ENCODE measurements around the gene CLASP1.

DNA sequence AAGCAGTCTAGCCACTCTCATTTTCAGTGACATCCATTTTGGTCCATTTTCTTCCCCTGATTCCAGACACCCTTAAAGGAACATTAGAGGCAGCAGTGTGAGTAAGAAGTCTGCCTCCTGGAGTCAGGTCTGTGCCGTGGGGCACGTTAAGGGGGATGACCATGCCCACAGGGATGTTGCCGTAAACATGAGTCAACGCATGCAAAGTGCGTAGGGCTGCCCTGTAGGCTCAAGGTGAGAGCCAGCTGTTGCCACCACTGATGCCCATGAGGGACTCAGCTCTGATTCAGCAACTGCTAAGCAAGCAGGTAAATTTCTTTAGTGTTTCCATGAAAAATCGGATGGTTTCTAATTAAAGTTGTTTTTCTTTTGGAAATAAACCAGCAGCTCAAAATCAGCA is 302.9 kb downstream of the CLASP1 start:
- TF ChIP-seq, protein P1, sequence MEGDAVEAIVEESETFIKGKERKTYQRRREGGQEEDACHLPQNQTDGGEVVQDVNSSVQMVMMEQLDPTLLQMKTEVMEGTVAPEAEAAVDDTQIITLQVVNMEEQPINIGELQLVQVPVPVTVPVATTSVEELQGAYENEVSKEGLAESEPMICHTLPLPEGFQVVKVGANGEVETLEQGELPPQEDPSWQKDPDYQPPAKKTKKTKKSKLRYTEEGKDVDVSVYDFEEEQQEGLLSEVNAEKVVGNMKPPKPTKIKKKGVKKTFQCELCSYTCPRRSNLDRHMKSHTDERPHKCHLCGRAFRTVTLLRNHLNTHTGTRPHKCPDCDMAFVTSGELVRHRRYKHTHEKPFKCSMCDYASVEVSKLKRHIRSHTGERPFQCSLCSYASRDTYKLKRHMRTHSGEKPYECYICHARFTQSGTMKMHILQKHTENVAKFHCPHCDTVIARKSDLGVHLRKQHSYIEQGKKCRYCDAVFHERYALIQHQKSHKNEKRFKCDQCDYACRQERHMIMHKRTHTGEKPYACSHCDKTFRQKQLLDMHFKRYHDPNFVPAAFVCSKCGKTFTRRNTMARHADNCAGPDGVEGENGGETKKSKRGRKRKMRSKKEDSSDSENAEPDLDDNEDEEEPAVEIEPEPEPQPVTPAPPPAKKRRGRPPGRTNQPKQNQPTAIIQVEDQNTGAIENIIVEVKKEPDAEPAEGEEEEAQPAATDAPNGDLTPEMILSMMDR (IDR thresholded peaks at IDR 0.05): no peak
- no peak for TF ChIP-seq POLR2AphosphoS5 (IDR thresholded peaks at IDR 0.05; ENCODE audit: insufficient read depth in 1 of 2, low read depth in 1 of 2)

Data from vagina (tissue), 2 donors.